H9 (cell line): ENCODE results near the gene LPGAT1. TPM values are rescaled to one million over a fixed set of nuclear protein-coding genes. Genes with fewer than 3 reads are reported as not detected.

Experiments
- DNase-seq: peaks from one replicate; pipeline ENCODE4 v3.0.0-alpha.2; 2017
- H2AFZ ChIP-seq: one replicate; pipeline ENCODE4 v1.6.1; 2013; ENCODE audit warnings: mild to moderate bottlenecking, low read length, control low read depth, moderate library complexity
- H2AK5ac ChIP-seq: 2 replicates; pipeline ENCODE4 v1.6.1; 2013; ENCODE audit warnings: low read length, control low read depth, mixed read lengths; ENCODE audit not compliant: insufficient read length
- H2BK120ac ChIP-seq: one replicate; pipeline ENCODE4 v1.6.1; 2013; ENCODE audit warnings: low read depth, mild to moderate bottlenecking, low read length, control low read depth, inconsistent platforms; ENCODE audit not compliant: poor library complexity, severe bottlenecking
- H2BK12ac ChIP-seq: 2 replicates; pipeline ENCODE4 v1.6.1; 2013; ENCODE audit warnings: low read length, control low read depth, mixed read lengths, low read depth; ENCODE audit not compliant: insufficient read length
- H2BK15ac ChIP-seq: 2 replicates; pipeline ENCODE4 v1.6.1; 2013; ENCODE audit warnings: low read depth, low read length, control low read depth
- H2BK20ac ChIP-seq: one replicate; pipeline ENCODE4 v1.6.1; 2013; ENCODE audit warnings: low read depth, mild to moderate bottlenecking, low read length, control low read depth, inconsistent platforms; ENCODE audit not compliant: poor library complexity, severe bottlenecking
- H2BK5ac ChIP-seq: 2 replicates; pipeline ENCODE4 v1.6.1; 2013; ENCODE audit warnings: low read length, control low read depth, mixed read lengths; ENCODE audit not compliant: insufficient read length
- H3K14ac ChIP-seq: 2 replicates; pipeline ENCODE4 v1.6.1; 2013; ENCODE audit warnings: low read length, control low read depth; ENCODE audit not compliant: insufficient read depth
- H3K18ac ChIP-seq: 2 replicates; pipeline ENCODE4 v1.6.1; 2013; ENCODE audit warnings: low read depth, mild to moderate bottlenecking, mixed read lengths, low read length, control low read depth; ENCODE audit not compliant: insufficient read length
- H3K23ac ChIP-seq: 2 replicates; pipeline ENCODE4 v1.6.1; 2013; ENCODE audit warnings: low read length, control low read depth, mixed read lengths, low read depth; ENCODE audit not compliant: insufficient read length
- H3K23me2 ChIP-seq: 2 replicates; pipeline ENCODE4 v1.6.1; 2013; ENCODE audit warnings: low read depth, mild to moderate bottlenecking, mixed read lengths, low read length, control low read depth; ENCODE audit not compliant: insufficient read length, poor library complexity, severe bottlenecking
- H3K27ac ChIP-seq: 2 replicates; pipeline ENCODE4 v1.5.1; 2013; ENCODE audit warnings: low read length, control low read depth, mixed read lengths, low read depth; ENCODE audit not compliant: insufficient read length
- H3K27me3 ChIP-seq: 2 replicates; pipeline ENCODE4 v1.6.1; 2013; ENCODE audit warnings: low read length, control low read depth, inconsistent platforms; ENCODE audit not compliant: insufficient read depth
- H3K4ac ChIP-seq: 2 replicates; pipeline ENCODE4 v1.6.1; 2013; ENCODE audit warnings: low read depth, mild to moderate bottlenecking, control low read depth, inconsistent platforms, low read length, moderate library complexity
- H3K4me1 ChIP-seq: 2 replicates; pipeline ENCODE4 v1.6.1; 2013; ENCODE audit warnings: low read length, control low read depth, inconsistent platforms; ENCODE audit not compliant: insufficient read depth
- H3K4me2 ChIP-seq: 2 replicates; pipeline ENCODE4 v1.6.1; 2013; ENCODE audit warnings: low read length, control low read depth, mixed read lengths; ENCODE audit not compliant: insufficient read length, insufficient read depth
- H3K56ac ChIP-seq: 2 replicates; pipeline ENCODE4 v1.6.1; 2013; ENCODE audit warnings: low read depth, mild to moderate bottlenecking, mixed read lengths, low read length, control low read depth; ENCODE audit not compliant: insufficient read length
- H3K79me1 ChIP-seq: 2 replicates; pipeline ENCODE4 v1.6.1; 2013; ENCODE audit warnings: low read depth, mild to moderate bottlenecking, moderate library complexity, low read length, control low read depth, inconsistent platforms; ENCODE audit not compliant: insufficient read depth, poor library complexity, severe bottlenecking
- H3K79me2 ChIP-seq: 2 replicates; pipeline ENCODE4 v1.6.1; 2013; ENCODE audit warnings: low read length, control low read depth, inconsistent platforms; ENCODE audit not compliant: insufficient read depth
- H3K9ac ChIP-seq: 2 replicates; pipeline ENCODE4 v1.6.1; 2013; ENCODE audit warnings: low read length, control low read depth, mixed read lengths; ENCODE audit not compliant: insufficient read length; ENCODE audit errors: extremely low read depth
- H3K9me3 ChIP-seq: one replicate; pipeline ENCODE4 v1.6.1; 2013; ENCODE audit warnings: low read depth, low read length, inconsistent platforms; ENCODE audit not compliant: control insufficient read depth
- H3T11ph ChIP-seq: one replicate; pipeline ENCODE4 v1.6.1; 2013; ENCODE audit warnings: mild to moderate bottlenecking, low read length, control low read depth, inconsistent platforms
- H4K20me1 ChIP-seq: one replicate; pipeline ENCODE4 v1.6.1; 2013; ENCODE audit not compliant: control insufficient read depth, insufficient read length, insufficient read depth
- H4K5ac ChIP-seq: 2 replicates; pipeline ENCODE4 v1.6.1; 2013; ENCODE audit warnings: low read depth, mild to moderate bottlenecking, mixed read lengths, low read length, control low read depth; ENCODE audit not compliant: insufficient read length
- H4K8ac ChIP-seq: replicated peaks from 2 replicates; pipeline ENCODE4 v1.6.1; 2013; ENCODE audit warnings: low read length, control low read depth, mixed read lengths, low read depth; ENCODE audit not compliant: insufficient read length
- H4K91ac ChIP-seq: 2 replicates; pipeline ENCODE4 v1.6.1; 2013; ENCODE audit warnings: low read depth, mild to moderate bottlenecking, moderate library complexity, mixed read lengths, low read length, control low read depth; ENCODE audit not compliant: insufficient read length
- H3K27ac Mint-ChIP-seq, 3 experiments: 2 replicates in 2 of 3; 3 replicates in 1 of 3; pipeline ENCODE4 v1.8.0; 2020 to 2021; ENCODE audit warnings: mixed read lengths in 3 of 3, mild to moderate bottlenecking in 1 of 3, moderate library complexity in 1 of 3
- H3K27me3 Mint-ChIP-seq: 2 replicates; pipeline ENCODE4 v1.8.0; 2021; ENCODE audit warnings: low read depth, mild to moderate bottlenecking, moderate library complexity, mixed read lengths
- H3K36me3 Mint-ChIP-seq, 3 experiments: 2 replicates in 2 of 3; 3 replicates in 1 of 3; pipeline ENCODE4 v1.8.0; 2020 to 2021; ENCODE audit warnings: low read depth in 3 of 3, mixed read lengths in 3 of 3; ENCODE audit not compliant: insufficient read depth in 1 of 3
- H3K4me1 Mint-ChIP-seq, 2 experiments: 2 replicates each; pipeline ENCODE4 v1.8.0; 2020; ENCODE audit warnings: mixed read lengths in 2 of 2
- H3K4me3 Mint-ChIP-seq, 2 experiments: 2 replicates in 1 of 2; 3 replicates in 1 of 2; pipeline ENCODE4 v1.8.0; 2020 to 2021; ENCODE audit warnings: mild to moderate bottlenecking in 2 of 2, mixed read lengths in 2 of 2, moderate library complexity in 1 of 2
- H3K9me3 Mint-ChIP-seq, 2 experiments: 2 replicates in 1 of 2; 3 replicates in 1 of 2; pipeline ENCODE4 v1.8.0; 2020; ENCODE audit warnings: mild to moderate bottlenecking in 2 of 2, mixed read lengths in 2 of 2, moderate library complexity in 1 of 2
- WGBS: extraction: QIAGEN DNeasy Blood & Tissue Kit; methylation state at CpG from one replicate; pipeline ENCODE4 v1.1.7; 2013; ENCODE audit warnings: missing lambda C conversion rate, low lambda C conversion rate, mixed read lengths; ENCODE audit not compliant: insufficient read length; ENCODE audit errors: extremely low coverage; 5-methylcytosine and 5-hydroxymethylcytosine counted together
- total RNA-seq: library from RNA; stranded (reverse); gene quantifications from 2 replicates; pipeline ENCODE4 v1.2.1, GENCODE V29; 2021
- TF ChIP-seq, protein P1 (sequence below): fragments of 200-600 bp; sonication (generic); conservative IDR thresholded peaks from 3 replicates; pipeline ENCODE4 v1.8.0; 2021; ENCODE audit warnings: antibody characterized with exemption, mild to moderate bottlenecking

LPGAT1 gene
- total RNA-seq, 1 experiment from 2014 or later, result 12.2 TPM

DNA sequence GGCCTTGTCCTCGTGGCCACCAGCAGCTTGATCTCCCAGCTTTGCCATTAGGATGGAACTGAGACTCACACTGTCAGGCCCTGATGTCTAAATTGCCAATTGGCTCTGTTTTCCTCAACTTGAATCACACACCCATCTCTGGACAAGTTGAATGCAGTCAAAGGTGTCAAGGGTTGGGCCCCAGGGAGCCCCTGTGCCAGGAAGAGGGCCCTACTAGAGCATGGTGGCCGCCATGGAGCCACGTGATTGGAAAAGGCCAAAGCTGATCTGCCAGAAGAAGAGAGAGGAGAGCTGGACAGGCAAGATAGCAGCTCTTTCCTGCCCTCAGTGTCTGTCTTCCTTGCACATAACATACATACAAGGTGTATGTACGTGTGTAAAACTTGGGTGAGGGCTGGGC, 100.2 kb downstream of the LPGAT1 start:
- Histone ChIP-seq H3K23ac (no peak overlapping the region), H3K27me3 (no peaks in the 10 kb centered on the region), H4K91ac (no peak overlapping the region), H2BK15ac (no peak overlapping the region), H3K4me2 (no peak overlapping the region), H4K5ac (no peak overlapping the region), H3K9ac (no peak overlapping the region), H3K79me2 (no peaks in the 10 kb centered on the region), H3K9me3 (no peaks in the 10 kb centered on the region), H3K18ac (no peak overlapping the region), H4K20me1 (no peaks in the 10 kb centered on the region), H3K79me1 (no peaks in the 10 kb centered on the region), H2AFZ (no peak overlapping the region), H3K4ac (no peak overlapping the region), H4K8ac (no peak overlapping the region), H2BK5ac (no peak overlapping the region), H3K14ac (no peak overlapping the region), H2AK5ac (no peak overlapping the region), H2BK20ac (no peak overlapping the region), H2BK12ac (no peak overlapping the region), H3K56ac (no peak overlapping the region), H3K23me2 (no peaks in the 10 kb centered on the region), H3K4me1 (no peaks in the 10 kb centered on the region), H3T11ph (no peak overlapping the region), H3K27ac (no peak overlapping the region), H2BK120ac (no peak overlapping the region)
- WGBS, result no CpG with 5 or more reads among the region's 4 CpGs
- DNase-seq, result no peak
- H3K4me1 Mint-ChIP-seq, result peaks cover 3 to 10% of the 10 kb centered on the region in 2 experiments; a peak in 3 of 4 replicates
- H3K27ac Mint-ChIP-seq, result no peak overlapping the region
- TF ChIP-seq, protein P1, sequence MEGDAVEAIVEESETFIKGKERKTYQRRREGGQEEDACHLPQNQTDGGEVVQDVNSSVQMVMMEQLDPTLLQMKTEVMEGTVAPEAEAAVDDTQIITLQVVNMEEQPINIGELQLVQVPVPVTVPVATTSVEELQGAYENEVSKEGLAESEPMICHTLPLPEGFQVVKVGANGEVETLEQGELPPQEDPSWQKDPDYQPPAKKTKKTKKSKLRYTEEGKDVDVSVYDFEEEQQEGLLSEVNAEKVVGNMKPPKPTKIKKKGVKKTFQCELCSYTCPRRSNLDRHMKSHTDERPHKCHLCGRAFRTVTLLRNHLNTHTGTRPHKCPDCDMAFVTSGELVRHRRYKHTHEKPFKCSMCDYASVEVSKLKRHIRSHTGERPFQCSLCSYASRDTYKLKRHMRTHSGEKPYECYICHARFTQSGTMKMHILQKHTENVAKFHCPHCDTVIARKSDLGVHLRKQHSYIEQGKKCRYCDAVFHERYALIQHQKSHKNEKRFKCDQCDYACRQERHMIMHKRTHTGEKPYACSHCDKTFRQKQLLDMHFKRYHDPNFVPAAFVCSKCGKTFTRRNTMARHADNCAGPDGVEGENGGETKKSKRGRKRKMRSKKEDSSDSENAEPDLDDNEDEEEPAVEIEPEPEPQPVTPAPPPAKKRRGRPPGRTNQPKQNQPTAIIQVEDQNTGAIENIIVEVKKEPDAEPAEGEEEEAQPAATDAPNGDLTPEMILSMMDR, result no peak
- no peaks in the 10 kb centered on the region for H3K27me3 Mint-ChIP-seq
- no peaks in the 10 kb centered on the region for H3K9me3 Mint-ChIP-seq
- H3K36me3 Mint-ChIP-seq, result no peaks in the 10 kb centered on the region
- H3K4me3 Mint-ChIP-seq, result no peak overlapping the region
